Right lung (tissue), 5 donors: ENCODE data around the gene BAAT. TPM values are rescaled to one million over a fixed set of nuclear protein-coding genes. Genes with fewer than 3 reads are reported as not detected.

Source experiments
- DNase-seq, 2 donors: peaks; one replicate each; pipeline ENCODE4 v3.0.0-alpha.2; 2013
- polyA plus RNA-seq, 5 donors: library from polyadenylated mRNA; unstranded; fragments of 120-200 nt; gene quantifications; one replicate each; pipeline versions ENCODE4 v1.2.1 to v1.2.3, GENCODE V29; 2013; ENCODE audit warnings: inconsistent platforms in 1 of 5, low replicate concordance in 1 of 5; ENCODE audit not compliant: insufficient read length in 5 of 5, insufficient read depth in 1 of 5

Gene BAAT
- polyA plus RNA-seq, 5 donors: 0.39 to 1.2 (median 0.74) TPM

DNA sequence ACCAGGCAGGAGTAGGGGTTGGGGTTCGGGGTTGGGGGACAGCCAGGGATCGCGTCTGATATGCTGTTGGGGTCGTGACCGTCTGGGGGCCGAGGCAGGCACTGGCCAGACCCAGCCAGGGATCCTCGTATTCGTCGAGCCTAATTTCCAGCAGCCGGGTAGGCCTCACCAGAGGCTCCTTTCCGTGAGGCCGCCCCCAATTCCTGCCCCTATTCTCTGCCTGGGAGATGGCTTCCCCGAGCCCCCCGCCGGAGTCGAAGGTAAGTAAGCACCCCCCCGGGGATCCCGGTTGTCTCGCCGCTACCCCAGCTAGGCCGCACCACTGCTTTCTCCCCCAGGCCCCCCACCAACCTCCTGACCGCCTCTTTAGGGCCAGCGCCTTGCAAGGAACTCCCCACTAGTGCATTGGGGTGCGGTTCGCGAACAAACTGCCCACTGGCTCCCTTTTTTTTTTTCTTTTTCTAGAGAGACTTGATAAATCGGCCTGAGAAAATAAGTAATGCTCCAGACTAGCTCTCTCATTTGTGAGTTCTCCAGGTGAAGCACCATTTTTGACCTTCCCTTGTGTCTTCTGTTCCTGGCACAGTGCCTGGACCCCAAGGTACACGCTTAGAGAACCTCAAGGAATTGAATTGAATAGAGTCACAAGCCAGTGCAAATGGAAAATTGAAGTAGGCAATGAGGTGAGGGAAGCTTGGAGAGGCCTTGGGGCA, 14.3 kb upstream of the BAAT start:
- DNase-seq: no peak

DNA sequence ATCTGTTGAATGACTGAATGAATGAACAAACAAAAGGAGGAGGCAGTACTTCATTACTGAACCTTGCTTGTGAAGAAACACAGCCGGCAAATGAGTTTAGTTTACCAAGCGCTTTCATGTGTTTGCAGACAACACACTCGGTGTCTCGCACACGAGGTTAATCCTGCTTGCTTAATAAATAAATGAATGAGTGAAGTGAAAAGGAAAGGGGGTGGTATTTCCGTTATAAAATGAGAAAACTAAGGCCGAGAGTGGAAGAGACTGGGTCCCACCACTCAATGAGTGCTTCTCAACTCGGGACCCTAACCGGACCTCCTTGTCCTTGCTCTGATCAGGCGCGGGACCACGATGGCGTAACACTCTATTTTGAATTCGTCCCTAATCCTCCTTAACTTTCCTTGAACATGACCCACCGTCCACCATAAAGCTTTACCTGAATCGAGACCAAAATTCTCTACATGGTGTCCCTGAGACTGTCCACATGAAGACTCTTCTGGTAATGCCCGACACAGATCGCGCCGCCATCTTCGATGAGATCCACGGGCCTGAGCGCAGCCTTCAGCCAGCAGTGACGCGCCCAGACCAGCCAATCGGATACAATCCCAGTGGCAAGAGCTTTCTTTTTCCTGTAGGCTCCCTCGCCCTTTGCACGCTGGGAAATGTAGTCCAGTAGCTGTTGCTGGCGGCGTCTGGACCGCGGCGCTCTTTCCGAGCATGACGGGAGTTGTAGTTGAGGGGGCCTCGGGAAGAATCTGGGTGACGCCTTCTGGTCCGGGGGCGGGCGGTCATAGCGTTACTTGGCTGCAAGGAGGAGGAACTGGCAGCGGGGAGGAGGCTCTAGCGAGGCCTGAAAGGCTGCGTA, 13.5 kb upstream of the BAAT start, which contains the start of the genes MRPL50 and ZNF189:
TSS of gene MRPL50 (minus strand) at position 551 of the 862 bp plus-strand sequence. CDS start at position 525, 26 bp downstream.
TSS of gene ZNF189 (plus strand) at position 784 of the 862 bp plus-strand sequence. CDS start 306 bp downstream, outside the sequence.
- peak; percentile 98 to 99 for DNase-seq

DNA sequence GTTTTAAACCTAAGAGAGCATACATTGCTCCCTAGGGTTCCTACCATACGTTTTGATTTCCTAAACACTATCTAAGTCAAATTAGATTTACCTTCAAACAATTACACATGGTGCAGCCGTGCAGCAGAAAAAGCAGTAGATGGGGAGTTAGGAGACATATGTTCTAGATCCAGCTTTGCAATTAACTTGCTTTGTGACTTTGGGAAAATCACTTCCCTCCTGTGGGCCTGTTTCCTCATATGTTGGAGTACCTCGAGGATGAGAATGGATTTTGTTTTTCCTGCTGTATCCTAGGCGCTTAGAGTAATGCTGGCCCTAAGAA, 12.9 kb upstream of the BAAT start:
- DNase-seq: peak in 1 of 2 donors; percentile 2

DNA sequence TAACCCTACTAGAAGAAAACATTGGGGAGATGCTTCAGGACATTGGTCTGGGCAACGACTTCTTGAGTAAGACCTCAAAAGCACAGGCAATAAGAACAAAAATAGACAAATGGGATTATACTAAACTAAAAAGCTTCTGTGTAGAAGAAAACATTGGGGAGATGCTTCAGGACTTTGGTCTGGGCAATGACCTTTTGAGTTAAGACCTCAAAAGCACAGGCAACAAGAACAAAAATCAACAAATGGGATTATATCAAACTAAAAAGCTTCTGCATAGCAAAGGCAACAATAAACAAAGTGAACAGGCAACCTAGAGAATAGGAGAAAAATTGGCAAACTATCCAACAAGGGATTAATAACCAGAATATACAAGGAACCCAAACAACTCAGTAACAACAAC, 9.9 kb upstream of the BAAT start:
- DNase-seq: no peak

DNA sequence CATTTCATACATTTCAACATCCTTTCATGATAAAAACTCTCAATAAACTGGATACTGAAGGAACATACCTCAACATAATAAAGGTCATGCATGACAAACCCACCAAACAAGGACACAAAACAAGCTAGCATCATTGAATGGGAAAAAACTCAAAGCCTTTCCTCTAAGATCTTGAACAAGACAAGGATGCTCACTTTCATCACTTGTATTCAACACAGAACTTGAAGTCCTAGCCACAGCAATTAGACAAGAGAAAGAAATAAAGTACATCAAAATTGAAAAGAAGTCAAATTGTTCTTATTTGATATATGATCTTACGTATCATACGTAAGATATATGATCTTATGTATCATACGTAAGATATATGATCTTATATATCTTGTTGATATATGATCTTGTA, 8.3 kb upstream of the BAAT start:
- no peak for DNase-seq

DNA sequence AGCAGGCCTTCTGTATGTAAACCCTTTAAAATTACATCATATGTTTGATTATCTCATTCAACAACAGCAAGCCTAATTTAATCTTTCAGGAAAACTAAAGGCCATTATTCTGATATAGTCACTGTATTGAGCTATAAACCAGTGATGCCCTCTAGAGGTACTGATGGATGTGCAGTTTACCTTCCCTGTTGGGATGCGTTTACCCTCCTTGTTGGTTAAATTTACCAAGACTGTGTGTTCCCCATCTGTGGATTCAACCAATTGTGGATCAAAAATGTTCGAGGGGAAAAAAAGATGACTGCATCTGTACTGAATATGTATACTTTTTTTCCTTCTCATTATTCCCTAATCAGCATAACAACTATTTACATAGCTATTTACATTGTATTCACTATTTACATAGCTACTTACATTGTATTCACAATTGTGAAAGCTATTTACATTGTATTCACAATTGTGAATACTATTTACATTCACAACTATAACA, 3.7 kb upstream of the BAAT start:
- DNase-seq: no peak

DNA sequence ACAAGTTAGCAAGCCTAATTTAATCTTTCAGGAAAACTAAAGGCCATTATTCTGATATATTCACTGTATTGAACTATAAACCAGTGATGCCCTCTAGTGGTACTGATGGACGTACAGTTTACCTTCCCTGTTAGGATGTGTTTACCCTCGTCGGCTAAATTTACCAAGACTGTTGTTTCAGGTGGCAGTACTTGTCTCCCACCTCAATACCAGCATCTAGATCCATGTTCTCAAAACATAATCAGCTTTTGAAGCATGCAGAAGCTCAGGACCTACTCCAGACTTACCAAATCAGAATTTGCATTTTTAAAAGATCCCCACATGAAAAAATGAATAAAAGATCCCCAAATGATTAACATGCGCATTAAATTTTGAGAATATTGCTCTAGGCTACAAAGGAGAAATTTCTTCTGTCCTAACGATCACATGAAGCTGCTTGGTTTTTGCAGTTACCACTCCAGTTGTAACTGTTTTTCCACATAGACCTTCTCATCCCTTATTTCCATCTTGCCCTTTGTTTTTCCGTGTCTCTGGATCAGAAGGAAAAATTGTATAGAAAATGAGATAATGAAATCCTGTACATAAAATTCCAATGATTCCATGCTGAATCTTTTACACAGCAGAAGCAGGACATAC, 3.2 kb upstream of the BAAT start:
- DNase-seq: no peak

DNA sequence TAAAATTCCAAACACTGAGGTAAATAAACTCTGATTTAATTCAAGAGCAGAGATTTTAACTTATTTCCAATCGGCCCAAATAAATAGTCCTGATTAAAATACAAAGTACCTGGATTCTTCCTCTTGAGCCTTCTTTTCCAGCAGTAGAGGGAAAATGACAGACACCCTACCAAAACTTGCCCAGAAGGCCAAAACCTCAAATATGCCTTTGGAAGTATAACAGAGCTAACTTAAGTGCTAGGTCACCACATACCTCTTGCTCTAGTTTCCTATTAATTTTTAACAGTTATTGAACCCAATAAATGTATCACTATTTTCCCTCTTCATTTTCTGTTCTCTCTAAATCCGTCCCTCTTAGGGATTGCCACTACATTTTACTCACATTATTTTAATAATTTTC, 1.4 kb downstream of the BAAT start:
- no peak for DNase-seq

DNA sequence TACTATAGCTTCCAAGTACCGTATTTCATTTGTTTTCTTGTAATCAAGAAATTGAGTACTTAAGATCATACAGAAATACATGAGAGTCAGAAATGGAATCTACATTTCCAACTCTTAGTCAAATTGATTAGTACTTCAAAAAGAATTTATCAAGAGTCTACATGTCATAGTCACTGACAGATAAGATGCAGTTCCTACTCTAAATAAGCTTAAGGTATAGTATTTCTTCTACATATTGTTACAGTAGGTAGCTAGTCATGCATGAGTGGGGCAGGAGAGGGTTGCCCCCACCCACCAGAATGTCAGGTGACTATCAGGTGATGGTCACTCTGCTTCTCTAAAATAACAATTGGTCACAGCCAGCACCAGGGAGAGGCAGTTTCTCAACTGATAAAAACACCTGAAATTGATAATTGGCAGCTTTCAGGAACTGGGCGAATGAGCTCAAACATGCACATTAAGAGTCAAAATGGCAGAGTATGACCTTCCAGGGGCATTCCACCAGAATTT, 2.9 kb downstream of the BAAT start:
- no peak for DNase-seq

DNA sequence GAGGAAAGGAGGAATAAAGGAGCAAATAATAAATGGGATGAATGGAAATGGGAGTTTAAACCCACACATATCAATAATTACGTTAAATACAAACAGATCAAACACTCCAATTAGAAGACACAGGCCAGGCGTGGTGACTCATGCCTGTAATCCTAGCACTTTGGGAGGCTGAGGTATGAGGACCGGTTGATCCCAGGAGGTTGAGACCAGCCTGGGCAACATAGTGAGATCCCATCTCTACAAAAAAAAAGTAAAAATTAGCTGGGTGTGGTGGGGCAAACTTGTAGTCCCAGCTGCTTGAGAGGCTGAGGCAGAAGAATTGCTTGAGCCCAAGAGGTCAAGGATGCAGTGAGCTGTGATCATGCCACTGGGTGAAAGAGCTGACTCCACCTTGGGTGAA, 3.7 kb downstream of the BAAT start:
- DNase-seq: no peak

DNA sequence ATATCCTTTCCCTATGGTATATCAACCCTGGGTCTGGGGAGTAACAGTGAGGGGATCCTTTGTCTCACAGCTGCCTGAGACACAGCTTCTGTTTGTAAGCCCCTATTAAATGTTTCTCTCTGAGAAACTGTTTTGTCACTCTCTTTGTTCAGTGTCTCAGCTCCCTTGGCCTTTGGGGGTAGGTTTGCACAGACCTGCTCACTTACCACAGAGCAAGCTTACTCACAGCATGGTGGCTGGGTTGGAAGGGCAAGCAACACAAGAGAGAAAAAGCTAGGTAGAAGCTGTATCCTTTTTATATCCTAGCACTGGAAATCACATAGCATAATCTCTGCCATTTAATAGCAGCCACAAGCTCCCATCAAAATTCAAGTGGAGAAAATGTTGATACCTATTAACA, 4.5 kb downstream of the BAAT start:
- no peak for DNase-seq

DNA sequence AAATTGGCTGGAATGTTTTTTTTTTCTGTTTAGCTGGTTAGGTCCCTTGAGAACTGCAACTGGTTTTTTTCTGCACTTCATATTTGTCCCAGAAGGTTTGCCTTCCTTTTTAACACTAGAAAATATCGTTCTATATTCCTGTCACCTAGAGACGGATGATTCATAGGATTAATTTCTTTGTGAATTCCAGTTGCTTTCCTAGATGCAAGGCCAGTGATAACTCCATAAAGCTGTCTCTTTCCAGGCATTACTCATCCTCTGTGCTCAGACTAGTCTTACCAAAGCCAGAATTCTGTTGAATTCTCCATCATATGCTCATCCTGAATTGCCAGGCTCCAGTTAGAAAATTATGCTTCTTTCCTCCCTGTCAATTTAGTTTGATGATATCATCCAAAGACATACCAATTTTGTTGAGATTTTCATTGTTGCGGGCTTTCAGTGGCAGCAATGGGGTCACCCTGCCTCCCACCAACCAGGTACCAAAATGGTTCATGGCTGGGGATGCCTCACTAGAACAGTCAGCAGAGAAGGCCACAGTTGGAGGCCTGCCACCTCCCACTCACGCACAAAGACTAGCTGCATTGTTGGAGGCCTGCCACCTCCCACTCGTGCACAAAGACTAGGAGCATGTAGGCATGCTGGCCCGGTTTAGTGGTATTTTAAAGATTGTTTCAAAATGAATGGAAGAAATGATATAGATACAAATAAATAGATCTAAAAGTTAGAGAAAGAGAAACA, 8.5 kb downstream of the BAAT start:
- no peak for DNase-seq

DNA sequence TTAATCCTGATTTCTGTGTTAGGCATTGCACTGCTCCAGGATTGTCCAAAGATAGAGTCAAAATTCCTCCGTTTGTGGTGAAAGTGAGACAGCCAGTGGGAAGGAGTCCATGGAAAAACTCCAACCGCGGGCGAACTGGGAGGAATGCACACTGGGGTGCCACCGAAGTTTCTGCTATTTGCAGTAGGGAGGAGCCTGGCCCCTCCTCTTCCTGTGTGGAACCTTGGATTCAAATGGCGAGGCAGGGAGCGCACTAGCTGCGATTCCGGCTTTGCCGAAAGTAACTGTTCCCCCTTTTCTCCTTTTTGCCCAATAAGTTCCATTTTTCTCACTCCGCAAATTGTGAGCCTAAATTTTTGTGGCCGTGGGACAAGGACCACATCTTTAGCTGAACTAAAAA, 9.3 kb downstream of the BAAT start:
- DNase-seq: no peak

DNA sequence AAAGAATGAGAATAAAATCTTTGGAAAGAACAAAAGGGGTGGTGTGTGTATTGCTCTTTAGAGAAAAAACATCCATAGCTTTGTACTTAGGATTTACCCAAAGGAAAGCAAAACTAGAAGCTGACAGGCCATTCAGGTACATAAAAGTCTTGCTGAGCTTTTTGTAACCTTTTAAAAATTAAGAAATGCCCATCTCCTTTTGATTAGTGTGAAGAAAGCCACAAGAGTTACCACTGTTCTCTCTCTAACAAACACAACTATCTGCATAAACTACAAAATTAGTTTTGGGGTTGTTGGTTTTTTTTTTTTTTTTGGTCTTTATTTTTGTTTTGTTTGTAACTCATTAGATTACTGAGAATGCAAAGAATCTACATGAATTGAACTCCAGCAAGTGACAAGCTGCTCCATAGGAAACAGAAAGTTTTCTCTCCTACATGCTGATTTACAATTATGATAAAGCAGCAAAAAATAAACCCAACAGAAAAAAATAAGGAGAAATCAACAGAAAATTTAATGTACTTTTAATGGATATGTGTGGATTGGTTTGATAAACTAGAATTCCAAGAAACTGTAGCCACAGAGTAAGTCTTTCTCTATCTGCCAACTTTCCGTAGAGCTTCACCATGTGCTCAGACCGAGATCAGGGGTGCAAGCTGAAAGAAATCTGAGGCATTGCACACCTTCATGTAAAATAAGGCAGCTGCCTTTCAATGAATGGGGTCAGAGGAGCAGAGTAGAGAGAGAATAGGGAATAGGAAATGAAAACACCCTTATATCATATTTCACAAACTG, 12.3 kb downstream of the BAAT start:
- DNase-seq: no peak

DNA sequence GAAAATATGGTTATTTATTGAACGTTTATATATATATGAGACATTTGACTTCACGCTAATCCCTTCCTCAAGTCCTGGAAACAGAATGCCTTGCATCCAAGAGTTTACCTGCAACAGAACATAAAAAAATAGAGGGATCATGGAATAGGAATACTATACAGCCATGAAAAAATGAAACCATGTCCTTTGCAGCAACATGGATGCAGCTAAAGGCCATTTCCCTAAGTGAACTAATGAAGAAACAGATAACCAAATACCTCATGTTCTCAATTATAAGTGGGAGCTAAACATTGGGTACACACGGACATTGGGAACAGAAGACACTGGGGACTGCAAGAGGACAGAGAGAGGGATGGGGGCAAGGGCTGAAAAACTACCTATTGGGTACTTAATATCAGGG, 13.0 kb downstream of the BAAT start:
- no peak for DNase-seq

DNA sequence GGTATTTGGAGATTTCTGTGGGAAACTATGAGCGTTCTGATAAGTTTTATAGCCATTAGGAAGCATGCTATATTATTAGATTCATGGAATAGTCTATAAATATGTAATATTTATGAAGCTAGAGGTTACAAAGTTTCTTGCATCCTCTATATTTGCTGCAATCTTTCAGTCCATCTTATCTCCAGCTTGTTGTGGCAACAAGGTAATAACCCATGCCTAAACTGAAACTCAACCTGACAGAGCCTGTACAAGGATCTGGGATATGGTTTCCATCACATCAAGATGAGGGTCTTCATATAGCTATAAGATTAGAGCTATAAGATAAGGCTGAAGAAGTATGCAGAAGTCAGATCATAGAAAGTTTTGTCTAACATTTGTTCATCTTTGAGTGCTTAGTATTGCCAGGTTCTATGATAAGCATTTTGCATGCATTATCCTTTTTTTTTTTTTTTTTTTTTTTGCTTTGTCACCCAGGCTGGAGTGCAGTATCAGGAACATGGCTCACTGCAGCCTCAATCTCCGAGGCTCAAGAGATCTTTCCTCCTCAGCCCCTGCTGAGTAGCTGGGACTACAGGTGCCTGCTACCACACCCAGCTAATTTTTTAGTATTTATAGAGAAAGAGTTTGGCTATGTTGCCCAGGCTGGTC, 14.8 kb downstream of the BAAT start:
- DNase-seq: no peak

DNA sequence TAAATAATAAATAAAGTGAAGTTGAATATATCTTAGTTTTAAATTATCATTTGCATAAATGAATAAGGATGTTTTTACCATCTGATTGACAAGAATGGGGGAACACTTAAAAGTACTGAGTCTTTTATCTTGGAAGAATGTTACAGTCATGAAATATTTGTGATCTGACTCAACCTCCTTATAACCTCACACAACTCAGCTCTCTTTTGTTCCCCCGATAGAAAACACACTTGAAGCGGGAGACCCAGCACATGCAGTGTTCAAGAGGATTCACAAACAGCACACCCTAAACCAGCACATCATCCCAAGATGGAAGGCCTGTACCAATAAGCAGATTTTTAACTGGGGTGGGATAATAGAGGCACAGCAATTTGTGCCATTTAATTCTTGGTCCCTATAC, 15.5 kb downstream of the BAAT start:
- DNase-seq: no peak

DNA sequence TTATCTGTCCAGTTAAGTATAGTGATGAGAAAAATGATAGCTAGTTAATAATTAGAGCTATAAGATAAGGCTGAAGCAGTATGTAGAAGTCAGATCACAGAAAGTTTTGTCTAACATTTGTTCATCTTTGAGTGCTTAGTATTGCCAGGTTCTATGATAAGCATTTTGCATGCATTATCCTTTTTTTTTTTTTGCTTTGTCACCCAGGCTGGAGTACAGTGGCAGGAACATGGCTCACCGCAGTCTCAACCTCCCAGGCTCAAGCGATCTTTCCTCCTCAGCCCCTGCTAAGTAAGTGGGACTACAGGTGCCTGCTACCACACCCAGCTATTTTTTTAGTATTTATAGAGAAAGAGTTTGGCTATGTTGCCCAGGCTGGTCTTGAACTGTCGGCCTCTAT, 17.5 kb downstream of the BAAT start:
- DNase-seq: no peak

DNA sequence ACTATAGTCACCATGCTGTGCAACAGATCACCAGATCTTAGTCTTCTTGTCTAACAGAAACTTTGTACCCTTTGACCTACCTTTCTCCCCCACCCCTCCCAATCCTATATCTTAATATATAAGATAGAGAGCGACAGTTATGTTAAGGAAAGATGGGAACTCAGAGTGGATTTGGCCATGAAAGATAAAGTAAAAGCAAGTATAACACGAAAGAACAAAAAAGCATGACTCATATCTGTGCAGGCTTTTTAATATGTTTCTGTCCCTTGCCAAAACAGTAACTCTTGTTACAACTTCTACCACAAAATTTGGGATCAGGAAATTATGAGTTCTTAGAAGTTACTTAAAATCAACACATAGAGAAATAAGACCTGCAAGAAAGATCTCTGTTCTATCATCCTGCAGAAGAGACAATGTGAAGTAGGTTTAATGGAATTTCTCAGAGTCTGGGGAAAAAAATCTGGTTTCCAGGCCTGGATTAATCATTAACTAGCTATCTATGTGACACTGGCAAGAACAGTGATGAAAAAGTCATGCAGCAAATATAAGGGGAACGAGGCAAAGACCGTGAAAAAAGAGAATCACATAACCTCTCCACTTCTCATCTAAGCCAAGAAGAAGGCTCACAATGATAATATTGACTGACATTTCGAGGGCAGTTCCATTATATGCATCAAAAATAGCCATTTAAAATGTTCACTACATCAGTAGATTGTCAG, 18.6 kb downstream of the BAAT start:
- DNase-seq: no peak

DNA sequence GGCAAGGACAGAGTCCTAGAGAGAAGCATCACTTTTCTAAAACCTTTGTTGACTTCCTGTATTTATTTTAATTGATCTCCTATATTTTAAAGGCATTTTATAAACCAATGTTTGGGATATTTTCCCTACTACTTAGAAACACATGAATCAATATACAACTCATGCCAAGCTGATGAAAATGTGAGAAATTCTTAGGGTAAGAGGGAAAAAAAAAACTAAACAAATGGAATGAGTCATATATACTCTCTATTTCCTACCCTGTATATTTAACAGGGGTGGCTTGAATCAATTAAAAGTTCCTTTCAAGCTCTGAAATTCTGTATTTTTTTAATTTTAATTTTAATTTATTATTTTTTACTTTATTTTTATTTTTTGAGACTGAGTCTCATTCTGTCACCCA, 19.6 kb downstream of the BAAT start:
- no peak for DNase-seq
